ENCODE measurements around the gene UPK1A. TPM values are rescaled to one million over a fixed set of nuclear protein-coding genes. Genes with fewer than 3 reads are reported as not detected.
A peak's percentile ranks its signal among the peaks of the same experiment; 100 is the strongest.

UPK1A gene
- total and polyA plus RNA-seq, 5 experiments from 2014 or later: not detected

DNA sequence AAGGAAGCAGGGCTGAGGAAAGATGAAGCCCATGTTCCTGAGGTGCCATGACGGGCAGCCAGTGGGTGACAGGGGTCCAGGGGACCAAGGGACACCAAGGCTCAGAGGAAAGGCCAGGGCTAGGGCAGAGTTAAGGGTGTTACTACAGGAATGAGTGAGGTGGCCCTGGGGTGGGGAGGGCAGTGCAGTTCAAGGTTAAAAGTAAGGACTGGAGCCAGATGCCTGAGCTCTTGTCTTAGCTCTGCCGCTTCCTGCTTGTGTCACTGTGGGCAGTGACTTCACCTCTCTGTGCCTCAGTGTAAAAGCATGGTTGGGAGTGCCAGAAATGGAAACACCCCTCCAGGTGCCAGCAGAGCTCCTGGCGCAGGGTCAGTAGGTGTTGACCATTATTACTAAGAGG is 29.7 kb upstream of the UPK1A start:
- Mint-ChIP-seq H3K36me3 (peaks cover 0 to 64% (median 7%) of the 10 kb centered on the region in 3 donors), H3K27ac (peak overlapping the region in 1 of 10 donors; percentile 62), H3K27me3 (no peaks in the 10 kb centered on the region), H3K4me3 (no peak overlapping the region), H3K9me3 (no peaks in the 10 kb centered on the region), H3K4me1 (peaks cover 11 to 19% (median 12%) of the 10 kb centered on the region in 4 donors)
- DNase-seq (no peak), ATAC-seq (no peak)
- POLR2A ChIA-PET: interaction anchor here (0.6 to 0.7 kb wide), 2 partner anchors 9 to 22 kb away, joined by 3 read pairs; no protein-coding TSS in a partner anchor

DNA sequence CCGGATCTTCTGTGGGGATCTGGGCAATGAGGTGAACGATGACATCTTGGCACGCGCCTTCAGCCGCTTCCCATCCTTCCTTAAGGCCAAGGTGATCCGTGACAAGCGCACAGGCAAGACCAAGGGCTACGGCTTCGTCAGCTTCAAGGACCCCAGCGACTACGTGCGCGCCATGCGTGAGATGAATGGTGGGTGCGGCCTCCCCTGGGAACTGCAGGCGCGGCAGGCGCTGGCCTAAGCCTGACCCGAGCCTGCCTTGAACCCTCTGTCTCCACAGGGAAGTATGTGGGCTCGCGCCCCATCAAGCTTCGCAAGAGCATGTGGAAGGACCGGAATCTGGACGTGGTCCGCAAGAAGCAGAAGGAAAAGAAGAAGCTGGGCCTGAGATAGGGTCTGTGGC is 29.2 kb upstream of the UPK1A start:
- ATAC-seq: no peak
- DNase-seq: no peak
- no peaks in the 10 kb centered on the region for H3K9me3 Mint-ChIP-seq
- POLR2A ChIA-PET: no interaction called here
- H3K27ac Mint-ChIP-seq: no peak overlapping the region
- H3K4me1 Mint-ChIP-seq: peaks cover 12 to 24% (median 15%) of the 10 kb centered on the region in 4 donors
- H3K36me3 Mint-ChIP-seq: peaks cover 0 to 59% (median 5%) of the 10 kb centered on the region in 3 donors
- no peaks in the 10 kb centered on the region for H3K27me3 Mint-ChIP-seq
- no peak overlapping the region for H3K4me3 Mint-ChIP-seq

DNA sequence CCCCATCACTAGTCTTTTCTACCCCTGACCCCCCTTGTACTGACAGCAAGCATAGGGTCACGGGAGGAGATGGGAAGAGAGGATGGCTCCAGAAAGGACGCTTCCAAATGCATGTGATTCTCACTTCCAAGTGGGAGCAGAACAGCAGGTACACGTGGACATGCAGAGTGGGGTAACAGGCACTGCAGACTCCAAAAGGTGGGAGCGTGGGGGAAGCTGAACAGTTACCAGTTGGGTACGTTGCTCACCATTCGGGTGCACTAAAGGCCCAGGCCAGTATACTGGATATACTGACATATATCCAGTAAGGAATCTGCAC is 27.0 kb upstream of the UPK1A start:
- no peak for DNase-seq
- ATAC-seq: no peak
- POLR2A ChIA-PET: interaction anchor here (0.5 kb wide), 1 partner anchor 117 kb away, joined by 6 read pairs; no protein-coding TSS in a partner anchor
- Mint-ChIP-seq H3K36me3 (peaks cover 0 to 38% (median 5%) of the 10 kb centered on the region in 3 donors), H3K4me1 (peaks cover 5 to 24% (median 19%) of the 10 kb centered on the region in 4 donors), H3K4me3 (no peak overlapping the region), H3K27me3 (no peaks in the 10 kb centered on the region), H3K9me3 (no peaks in the 10 kb centered on the region), H3K27ac (peak overlapping the region in 2 of 10 donors; percentile 30 to 45)

DNA sequence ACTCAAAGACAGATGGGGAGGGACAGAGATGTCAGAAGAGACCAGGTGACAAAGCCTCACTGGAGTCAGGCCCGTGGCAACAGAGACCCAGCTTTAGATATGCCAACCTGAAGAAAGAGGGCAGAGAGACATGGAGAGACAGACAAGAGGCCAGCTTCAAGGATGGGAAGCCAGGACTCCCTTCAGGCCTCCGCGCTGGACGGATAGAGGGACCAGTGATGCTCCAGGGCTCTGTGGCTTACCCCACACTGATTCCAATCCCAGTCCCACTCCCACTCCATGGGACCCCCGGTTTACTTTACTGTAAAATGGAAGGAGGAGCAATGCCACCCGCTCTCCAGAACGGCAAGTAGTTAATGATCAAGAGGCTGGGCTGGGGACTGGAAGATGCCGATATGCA is 26.5 kb upstream of the UPK1A start:
- DNase-seq (no peak), ATAC-seq (no peak)
- H3K27me3 Mint-ChIP-seq: no peaks in the 10 kb centered on the region
- peaks cover 9 to 30% (median 24%) of the 10 kb centered on the region in 4 donors for H3K4me1 Mint-ChIP-seq
- POLR2A ChIA-PET: interaction anchor here (0.5 kb wide), 1 partner anchor 118 kb away, joined by 6 read pairs; no protein-coding TSS in a partner anchor
- peak overlapping the region in 3 of 10 donors; percentile 0 to 30 (median 28) for H3K27ac Mint-ChIP-seq
- H3K4me3 Mint-ChIP-seq: peak overlapping the region in 1 of 10 donors; percentile 19
- H3K9me3 Mint-ChIP-seq: no peaks in the 10 kb centered on the region
- peaks cover 0 to 34% (median 5%) of the 10 kb centered on the region in 3 donors for H3K36me3 Mint-ChIP-seq

DNA sequence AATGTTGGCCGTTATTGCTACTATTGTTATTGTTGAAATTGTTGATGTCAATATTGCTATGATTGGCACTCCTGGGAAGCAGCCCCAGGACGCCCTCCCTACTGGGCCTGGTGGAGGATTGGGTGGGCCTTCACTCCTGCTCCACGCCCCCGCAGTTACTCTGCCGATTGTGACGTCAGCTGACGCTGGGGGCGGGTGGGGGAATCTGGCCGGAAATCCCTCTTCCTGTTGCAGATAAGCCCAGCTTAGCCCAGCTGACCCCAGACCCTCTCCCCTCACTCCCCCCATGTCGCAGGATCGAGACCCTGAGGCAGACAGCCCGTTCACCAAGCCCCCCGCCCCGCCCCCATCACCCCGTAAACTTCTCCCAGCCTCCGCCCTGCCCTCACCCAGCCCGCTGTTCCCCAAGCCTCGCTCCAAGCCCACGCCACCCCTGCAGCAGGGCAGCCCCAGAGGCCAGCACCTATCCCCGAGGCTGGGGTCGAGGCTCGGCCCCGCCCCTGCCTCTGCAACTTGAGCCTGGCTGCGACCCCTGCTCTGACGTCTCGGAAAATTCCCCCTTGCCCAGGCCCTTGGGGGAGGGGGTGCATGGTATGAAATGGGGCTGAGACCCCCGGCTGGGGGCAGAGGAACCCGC is 24.7 kb upstream of the UPK1A start, which contains the start of gene ETV2:
ETV2 (plus strand) TSS at position 231 of the 637 bp plus-strand sequence. CDS start 716 bp downstream, outside the sequence.
- Mint-ChIP-seq H3K9me3 (no peaks in the 10 kb centered on the region), H3K4me1 (peaks cover 11 to 43% (median 34%) of the 10 kb centered on the region in 4 donors), H3K27me3 (no peaks in the 10 kb centered on the region), H3K4me3 (peak within 1 kb of the TSS; percentile 67 to 97 (median 86)), H3K27ac (peak within 1 kb of the TSS in 9 of 10 donors; percentile 45 to 94 (median 79)), H3K36me3 (peaks cover 0 to 17% (median 0%) of the 10 kb centered on the region in 3 donors)
- POLR2A ChIA-PET: interaction anchor here (1.5 kb wide), 2 partner anchors 12 to 103 kb away, joined by 4 to 6 read pairs; partner anchors contain the start of gene U2AF1L4
- DNase-seq: peak in 9 of 10 donors; percentile 41 to 81 (median 57)
- no peak for ATAC-seq

DNA sequence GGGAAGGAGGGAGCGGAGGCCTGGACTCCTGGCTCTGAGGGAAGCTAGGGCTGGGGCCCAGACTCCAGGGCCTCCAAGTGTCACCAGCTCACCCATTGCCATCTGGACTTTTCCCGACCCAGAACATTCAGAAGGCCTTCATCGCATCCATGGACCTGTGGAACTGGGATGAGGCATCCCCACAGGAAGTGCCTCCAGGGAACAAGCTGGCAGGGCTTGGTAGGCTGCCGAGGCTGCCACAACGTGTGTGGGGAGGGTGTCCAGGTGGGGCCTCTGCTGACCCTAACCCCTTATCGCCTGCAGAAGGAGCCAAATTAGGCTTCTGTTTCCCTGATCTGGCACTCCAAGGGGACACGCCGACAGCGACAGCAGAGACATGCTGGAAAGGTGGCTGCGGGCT is 24.0 kb upstream of the UPK1A start:
- ATAC-seq: no peak
- Mint-ChIP-seq H3K9me3 (no peaks in the 10 kb centered on the region), H3K4me1 (peaks cover 12 to 46% (median 35%) of the 10 kb centered on the region in 4 donors), H3K27me3 (no peaks in the 10 kb centered on the region), H3K27ac (peak overlapping the region in 8 of 10 donors; percentile 20 to 82 (median 46)), H3K4me3 (peak overlapping the region; percentile 48 to 97 (median 86)), H3K36me3 (peaks cover 0 to 10% (median 0%) of the 10 kb centered on the region in 3 donors)
- POLR2A ChIA-PET: interaction anchor here (0.6 to 3.1 kb wide), 5 partner anchors 13 to 102 kb away, joined by 4 to 24 read pairs (median 5); partner anchors contain the start of genes HAUS5 and U2AF1L4
- DNase-seq: no peak

DNA sequence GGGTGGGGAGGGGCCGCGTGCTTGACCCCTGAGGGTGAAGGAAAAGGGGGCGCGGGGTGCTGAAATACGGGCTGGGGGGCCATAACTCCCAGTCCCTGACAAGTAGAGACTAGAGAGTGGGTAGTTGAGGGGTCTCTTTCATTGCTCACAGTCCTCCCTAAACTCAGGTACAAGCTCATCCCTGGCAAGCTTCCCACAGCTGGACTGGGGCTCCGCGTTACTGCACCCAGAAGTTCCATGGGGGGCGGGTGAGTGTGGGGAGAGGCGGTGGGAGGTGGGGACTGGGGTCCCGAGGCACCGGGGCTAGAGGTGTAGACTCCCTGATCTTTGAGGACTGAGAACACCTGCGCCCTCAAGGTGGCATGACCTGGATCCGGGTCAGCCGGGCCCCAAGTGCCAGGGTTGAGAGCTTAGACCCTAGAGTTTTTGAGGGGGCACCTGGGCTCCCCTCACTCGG is 23.5 kb upstream of the UPK1A start:
- peaks cover 12 to 48% (median 35%) of the 10 kb centered on the region in 4 donors for H3K4me1 Mint-ChIP-seq
- POLR2A ChIA-PET: interaction anchor here (0.6 to 3.1 kb wide), 6 partner anchors 13 to 472 kb away, joined by 4 to 24 read pairs (median 4); partner anchors contain the start of genes HAUS5, POLR2I, TBCB and U2AF1L4

DNA sequence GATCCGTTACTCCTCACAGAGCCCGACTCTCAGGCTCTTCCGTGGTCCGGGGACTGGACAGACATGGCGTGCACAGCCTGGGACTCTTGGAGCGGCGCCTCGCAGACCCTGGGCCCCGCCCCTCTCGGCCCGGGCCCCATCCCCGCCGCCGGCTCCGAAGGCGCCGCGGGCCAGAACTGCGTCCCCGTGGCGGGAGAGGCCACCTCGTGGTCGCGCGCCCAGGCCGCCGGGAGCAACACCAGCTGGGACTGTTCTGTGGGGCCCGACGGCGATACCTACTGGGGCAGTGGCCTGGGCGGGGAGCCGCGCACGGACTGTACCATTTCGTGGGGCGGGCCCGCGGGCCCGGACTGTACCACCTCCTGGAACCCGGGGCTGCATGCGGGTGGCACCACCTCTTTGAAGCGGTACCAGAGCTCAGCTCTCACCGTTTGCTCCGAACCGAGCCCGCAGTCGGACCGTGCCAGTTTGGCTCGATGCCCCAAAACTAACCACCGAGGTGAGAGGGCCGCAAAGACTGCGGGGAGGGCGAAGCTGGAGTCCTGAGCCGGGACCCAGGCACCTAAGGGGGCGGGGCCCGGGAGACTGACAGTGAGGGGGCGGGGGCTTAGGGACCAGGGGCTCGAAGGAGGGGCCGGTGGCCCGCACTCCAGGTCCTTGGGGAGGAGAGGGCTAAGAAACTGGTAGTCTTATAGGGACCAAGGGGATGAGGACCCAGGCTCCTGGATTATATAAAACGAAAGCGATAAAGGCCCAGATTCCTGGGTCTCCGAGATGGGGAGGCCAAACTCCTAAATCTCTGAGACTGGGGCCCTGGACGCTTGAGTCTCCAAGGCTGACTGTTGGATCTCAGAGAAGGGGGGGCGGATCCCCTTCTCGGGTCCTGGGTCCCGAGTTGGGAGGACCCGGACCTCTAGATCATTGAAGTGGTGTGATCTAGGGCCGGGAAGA is 22.8 kb upstream of the UPK1A start:
- POLR2A ChIA-PET: interaction anchor here (0.6 to 3.1 kb wide), 5 partner anchors 10 to 472 kb away, joined by 3 to 24 read pairs (median 5); partner anchors contain the start of genes HAUS5, POLR2I and TBCB
- Mint-ChIP-seq H3K9me3 (no peaks in the 10 kb centered on the region), H3K36me3 (no peaks in the 10 kb centered on the region), H3K27ac (peak overlapping the region in 9 of 10 donors; percentile 75 to 96 (median 92)), H3K27me3 (no peaks in the 10 kb centered on the region), H3K4me1 (peaks cover 12 to 53% (median 41%) of the 10 kb centered on the region in 4 donors), H3K4me3 (peak overlapping the region; percentile 83 to 97 (median 91))
- ATAC-seq (peak; percentile 31 to 42), DNase-seq (peak; percentile 63 to 88 (median 76))

More for the DNA sequence above, 23.5 kb upstream of the UPK1A start:
- H3K36me3 Mint-ChIP-seq: peaks cover 0 to 6% (median 0%) of the 10 kb centered on the region in 3 donors
- DNase-seq (no peak), ATAC-seq (no peak)
- peak overlapping the region; percentile 63 to 97 (median 89) for H3K4me3 Mint-ChIP-seq
- H3K27ac Mint-ChIP-seq: peak overlapping the region in 5 of 10 donors; percentile 47 to 92 (median 82)
- H3K27me3 Mint-ChIP-seq: no peaks in the 10 kb centered on the region
- H3K9me3 Mint-ChIP-seq: no peaks in the 10 kb centered on the region

DNA sequence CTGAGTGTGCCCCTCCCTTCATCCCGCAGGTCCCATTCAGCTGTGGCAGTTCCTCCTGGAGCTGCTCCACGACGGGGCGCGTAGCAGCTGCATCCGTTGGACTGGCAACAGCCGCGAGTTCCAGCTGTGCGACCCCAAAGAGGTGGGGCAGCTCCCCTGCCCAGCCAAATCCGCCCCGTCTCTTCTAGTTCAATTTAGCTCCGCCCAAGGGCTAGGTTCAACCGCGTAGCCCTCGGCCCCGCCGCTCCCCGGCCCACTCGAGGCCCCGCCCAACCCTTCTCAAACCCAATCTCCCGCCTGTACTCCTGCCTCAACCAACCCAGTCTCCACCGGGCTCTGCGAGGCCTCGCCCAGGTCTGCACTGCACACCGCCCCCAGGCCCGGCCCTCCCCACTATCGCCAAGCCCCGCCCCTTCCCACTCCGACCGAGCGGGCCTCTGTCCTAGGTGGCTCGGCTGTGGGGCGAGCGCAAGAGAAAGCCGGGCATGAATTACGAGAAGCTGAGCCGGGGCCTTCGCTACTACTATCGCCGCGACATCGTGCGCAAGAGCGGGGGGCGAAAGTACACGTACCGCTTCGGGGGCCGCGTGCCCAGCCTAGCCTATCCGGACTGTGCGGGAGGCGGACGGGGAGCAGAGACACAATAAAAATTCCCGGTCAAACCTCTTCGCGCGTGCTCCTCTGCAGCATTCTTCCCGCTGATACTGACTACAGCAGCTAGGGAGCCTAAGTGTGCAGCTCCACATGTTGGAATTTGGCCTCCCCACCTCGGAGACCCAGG is 21.9 kb upstream of the UPK1A start:
- H3K36me3 Mint-ChIP-seq: no peaks in the 10 kb centered on the region
- H3K9me3 Mint-ChIP-seq: no peaks in the 10 kb centered on the region
- no peaks in the 10 kb centered on the region for H3K27me3 Mint-ChIP-seq
- POLR2A ChIA-PET: interaction anchor here (0.6 to 3.1 kb wide), 8 partner anchors 9 to 583 kb away, joined by 3 to 24 read pairs (median 4); partner anchors contain the start of gene HAUS5
- ATAC-seq: peak; percentile 79
- DNase-seq: peak; percentile 84 to 96 (median 91)
- peak overlapping the region; percentile 83 to 97 (median 91) for H3K4me3 Mint-ChIP-seq
- peak overlapping the region; percentile 67 to 96 (median 92) for H3K27ac Mint-ChIP-seq
- H3K4me1 Mint-ChIP-seq: peaks cover 16 to 61% (median 49%) of the 10 kb centered on the region in 4 donors

DNA sequence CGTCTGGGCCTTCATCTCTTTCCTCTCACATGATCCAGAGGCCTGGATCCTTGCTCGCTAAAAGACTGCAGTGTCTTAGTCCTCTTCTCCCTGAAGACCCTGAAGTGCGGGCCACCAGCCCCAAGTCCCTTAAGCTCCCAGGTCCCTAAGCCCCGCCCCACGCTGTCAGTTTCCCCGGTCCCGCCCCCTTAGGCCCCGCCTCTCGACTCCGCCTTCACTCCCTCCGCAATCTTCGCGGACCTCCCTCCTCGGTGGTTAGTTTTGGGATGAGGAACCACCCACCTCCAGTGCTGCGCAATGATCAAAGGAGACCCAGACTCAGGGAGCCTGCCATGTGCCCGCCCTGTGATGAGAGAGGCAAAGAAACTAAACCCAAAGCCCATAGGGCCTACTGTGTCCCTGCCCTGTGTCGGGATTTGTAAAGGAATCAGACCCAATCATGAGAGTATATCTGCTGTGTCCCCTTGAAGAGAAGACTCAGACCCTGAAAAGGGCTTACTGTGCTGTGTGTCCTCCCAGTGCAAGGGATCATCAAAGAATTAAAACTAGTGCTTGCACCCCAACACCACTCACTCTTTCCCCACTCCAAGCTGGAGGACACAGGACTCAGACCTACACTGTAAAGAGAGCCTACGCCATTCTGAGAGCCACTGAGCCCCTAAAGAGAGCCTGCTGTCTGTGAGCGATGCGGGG is 21.2 kb upstream of the UPK1A start:
- H3K27ac Mint-ChIP-seq: peak overlapping the region; percentile 67 to 96 (median 92)
- H3K27me3 Mint-ChIP-seq: no peaks in the 10 kb centered on the region
- peaks cover 0 to under 1% (median 0%) of the 10 kb centered on the region in 3 donors for H3K36me3 Mint-ChIP-seq
- peak; percentile 48 to 82 (median 59) for DNase-seq
- H3K4me3 Mint-ChIP-seq: peak overlapping the region; percentile 83 to 97 (median 91)
- H3K9me3 Mint-ChIP-seq: no peaks in the 10 kb centered on the region
- H3K4me1 Mint-ChIP-seq: peaks cover 13 to 64% (median 50%) of the 10 kb centered on the region in 4 donors
- POLR2A ChIA-PET: interaction anchor here (1.0 to 3.1 kb wide), 5 partner anchors 9 to 96 kb away, joined by 3 to 24 read pairs (median 3); partner anchors contain the start of gene HAUS5
- ATAC-seq: no peak

Data from naive thymus-derived CD8-positive, alpha-beta T cell (primary cell).